A549 (cell line): ENCODE results near the gene NTRK3. TPM values are rescaled to one million over a fixed set of nuclear protein-coding genes. Genes with fewer than 3 reads are reported as not detected.

ENCODE experiments used
- ATAC-seq, 2 experiments: fragments of 200-7000 bp in 1 of 2; fragments of >200 bp in 1 of 2; cut with Nextera tagmentation in 1 of 2; cut with Tn5 transposase in 1 of 2; 3 replicates each; pipeline versions ENCODE4 v1.8.0 to v1.9.1; 2018 to 2020; ENCODE audit warnings: mild to moderate bottlenecking in 1 of 2, moderate library complexity in 1 of 2
- CTCF ChIA-PET: fragments of 300-600 bp; sonication (Branson Sonifier 250); formaldehyde crosslinking; extraction: SDS; loops from one replicate; lab custom pipeline; 2021; ENCODE audit warnings: antibody characterized with exemption, inconsistent platforms; lab: Yijun Ruan, JAX
- POLR2A ChIA-PET: fragments of 350-600 bp; formaldehyde crosslinking; extraction: SDS; loops from one replicate; lab custom pipeline; 2021; ENCODE audit warnings: antibody characterized with exemption, inconsistent platforms; lab: Yijun Ruan, JAX
- DNase-seq, 2 experiments: peaks; one replicate each; pipeline versions ENCODE4 v3.0.0 to v3.0.0-alpha.2; 2011 to 2016; ENCODE audit warnings: low read depth in 1 of 2, low spot score in 1 of 2
- FAIRE-seq: peaks from 2 replicates; lab custom pipeline; 2011; peaks lifted over from hg19 to GRCh38; lab: Jason Lieb, UNC
- H3K27ac ChIP-seq, 2 experiments: fragments of >200 bp; sonication (Bioruptor Twin); formaldehyde crosslinking; 3 replicates each; pipeline ENCODE4 v1.5.1; 2016 to 2017
- H3K4me1 ChIP-seq: fragments of >200 bp; sonication (Bioruptor Twin); formaldehyde crosslinking; 3 replicates; pipeline ENCODE4 v1.6.1; 2016
- H3K4me2 ChIP-seq: fragments of >200 bp; sonication (Bioruptor Twin); formaldehyde crosslinking; 3 replicates; pipeline ENCODE4 v1.6.1; 2016
- H3K4me3 ChIP-seq: fragments of >200 bp; sonication (Bioruptor Twin); formaldehyde crosslinking; 3 replicates; pipeline ENCODE4 v1.5.1; 2016
- H3K9me3 ChIP-seq: fragments of >200 bp; sonication (Bioruptor Twin); formaldehyde crosslinking; 3 replicates; pipeline ENCODE4 v1.6.1; 2016
- BHLHE40 ChIP-seq: IDR thresholded peaks from 2 replicates; pipeline ENCODE4 v1.6.1; 2012; ENCODE audit warnings: low read depth, low read length, inconsistent platforms
- EHF ChIP-seq: fragments of 250-450 bp; sonication (Bioruptor Pico); IDR thresholded peaks from 2 replicates; pipeline ENCODE4 v1.5.0; 2020; ENCODE audit warnings: mild to moderate bottlenecking
- FOSL2 ChIP-seq, 2 experiments: fragments of 450-650 bp in 1 of 2; fragments of >200 bp in 1 of 2; sonication (Bioruptor Twin) in 1 of 2; formaldehyde crosslinking; IDR thresholded peaks; 2 replicates each; pipeline versions ENCODE4 v1.5.0 to v1.6.1; 2016 to 2020; ENCODE audit warnings: mild to moderate bottlenecking in 1 of 2, moderate library complexity in 1 of 2
- HDAC2 ChIP-seq: fragments of 200-600 bp; sonication (generic); IDR thresholded peaks from 2 replicates; pipeline ENCODE4 v1.6.1; 2016
- KDM5A ChIP-seq: fragments of 200-600 bp; sonication (generic); IDR thresholded peaks from 2 replicates; pipeline ENCODE4 v1.6.1; 2016; ENCODE audit warnings: antibody characterized with exemption, mild to moderate bottlenecking
- MAZ ChIP-seq: fragments of 150-350 bp; IDR thresholded peaks from 2 replicates; pipeline ENCODE4 v1.6.1; 2014; ENCODE audit warnings: antibody characterized with exemption, low read depth, low read length, borderline replicate concordance
- NPAS2 ChIP-seq: fragments of 250-450 bp; sonication (Bioruptor Pico); IDR thresholded peaks from 2 replicates; pipeline ENCODE4 v1.8.0; 2022; ENCODE audit warnings: mild to moderate bottlenecking, moderate library complexity, borderline replicate concordance
- PHF8 ChIP-seq: fragments of 200-600 bp; sonication (generic); IDR thresholded peaks from 2 replicates; pipeline ENCODE4 v1.6.1; 2016; ENCODE audit warnings: low read depth, mild to moderate bottlenecking, antibody characterized with exemption, moderate library complexity, borderline replicate concordance
- RAD21 ChIP-seq, 2 experiments: fragments of >200 bp in 1 of 2; sonication (Bioruptor Twin) in 1 of 2; formaldehyde crosslinking in 1 of 2; IDR thresholded peaks in 1 of 2; conservative IDR thresholded peaks in 1 of 2; 2 replicates in 1 of 2; 3 replicates in 1 of 2; pipeline ENCODE4 v1.6.1; 2012 to 2018; ENCODE audit warnings: inconsistent platforms in 1 of 2
- RCOR1 ChIP-seq: fragments of 150-350 bp; IDR thresholded peaks from 2 replicates; pipeline ENCODE4 v1.6.1; 2014; ENCODE audit warnings: antibody characterized with exemption, low read length, low read depth
- RFX5 ChIP-seq: fragments of 450-650 bp; IDR thresholded peaks from 2 replicates; pipeline ENCODE4 v1.7.1; 2014; ENCODE audit warnings: antibody characterized with exemption, mild to moderate bottlenecking, moderate library complexity
- RNF2 ChIP-seq: fragments of 200-600 bp; sonication (generic); IDR thresholded peaks from 2 replicates; pipeline ENCODE4 v1.6.1; 2016; ENCODE audit warnings: low read depth, mild to moderate bottlenecking, antibody characterized with exemption, moderate library complexity, borderline replicate concordance
- SMC3 ChIP-seq: fragments of >200 bp; sonication (Bioruptor Twin); formaldehyde crosslinking; IDR thresholded peaks from 3 replicates; pipeline ENCODE4 v1.6.1; 2018; ENCODE audit warnings: inconsistent platforms
- SREBF2 ChIP-seq: fragments of 450-650 bp; IDR thresholded peaks from 2 replicates; pipeline ENCODE4 v1.6.1; 2014; ENCODE audit warnings: mild to moderate bottlenecking, moderate library complexity
- ZNF302 ChIP-seq: fragments of 250-450 bp; sonication (Bioruptor Pico); IDR thresholded peaks from 2 replicates; pipeline ENCODE4 v1.9.0; 2021; ENCODE audit warnings: inconsistent platforms, mild to moderate bottlenecking, moderate library complexity
- ZSCAN20 ChIP-seq: fragments of 250-450 bp; sonication (Bioruptor Pico); IDR thresholded peaks from 2 replicates; pipeline ENCODE4 v1.8.0; 2022; ENCODE audit warnings: mild to moderate bottlenecking, moderate library complexity
- WGBS: methylation state at CpG from one replicate; pipeline ENCODE4 v1.1.6; 2017; ENCODE audit errors: missing lambda C conversion rate; 5-methylcytosine and 5-hydroxymethylcytosine counted together
- polyA plus RNA-seq, 4 experiments: library from polyadenylated mRNA; depleted of rRNA in 3 of 4; stranded (reverse); fragments of >200 nt; fragmentation: RNase III in 1 of 4; extraction: RNeasy Plus Mini Kit Qiagen cat#74134 plus additional on column Dnase treatment in 1 of 4; gene quantifications; 2 replicates in 3 of 4; 3 replicates in 1 of 4; pipeline ENCODE4 v1.2.3, GENCODE V29; 2011 to 2017
- TF ChIP-seq, protein P1 (sequence below): IDR thresholded peaks from 2 replicates; pipeline ENCODE4 v1.6.1; 2012
- TF ChIP-seq, protein P2 (sequence below): fragments of 200-600 bp; sonication (generic); IDR thresholded peaks from 2 replicates; pipeline ENCODE4 v1.6.1; 2016; ENCODE audit warnings: antibody characterized with exemption, mild to moderate bottlenecking, moderate library complexity
- TF ChIP-seq, protein P3 (sequence below): fragments of 250-450 bp; sonication (Bioruptor Pico); IDR thresholded peaks from 2 replicates; pipeline ENCODE4 v1.5.0; 2020; ENCODE audit warnings: low read depth, mild to moderate bottlenecking, moderate library complexity
- TF ChIP-seq, protein P4 (sequence below): fragments of 150-350 bp; IDR thresholded peaks from 2 replicates; pipeline ENCODE4 v1.6.1; 2014; ENCODE audit warnings: low read depth, mild to moderate bottlenecking, low read length

Gene NTRK3
- polyA plus RNA-seq, 2 of the 4 experiments (the other 2 are of a cell fraction), result 55.0 to 55.2 TPM

DNA sequence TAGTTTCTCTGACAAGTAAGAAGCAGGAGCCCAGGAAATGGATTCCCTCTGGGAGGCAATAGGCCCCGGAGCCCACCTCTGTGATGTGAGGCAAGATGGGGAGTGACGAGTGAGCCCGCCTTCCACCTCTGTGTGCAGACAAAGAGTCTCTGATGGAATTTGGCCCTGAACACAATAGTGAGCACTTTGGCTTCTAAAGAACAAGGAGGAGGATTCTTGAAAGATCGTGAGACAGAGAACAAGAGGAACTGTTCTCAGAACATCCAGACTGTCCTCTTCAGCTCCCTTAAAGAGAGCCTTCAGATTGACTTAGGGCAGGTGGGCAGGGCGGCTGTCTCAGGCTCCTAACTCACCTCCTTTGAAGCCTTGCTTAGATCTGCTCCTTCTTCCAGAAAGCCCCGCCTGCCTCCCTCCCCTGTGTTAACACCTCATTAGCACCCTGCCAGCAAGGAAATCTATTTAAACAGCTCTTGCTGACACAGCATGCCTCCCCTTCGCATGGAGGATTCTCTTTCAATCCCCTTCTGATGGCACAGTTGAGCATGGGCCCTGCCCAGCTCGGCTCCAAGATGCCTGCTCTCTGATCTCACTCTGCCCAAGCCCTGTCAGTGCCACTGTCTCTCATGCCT, 430.3 kb downstream of the NTRK3 start:
- Histone ChIP-seq H3K9me3 (no peaks in the 10 kb centered on the region; the same call in 2 of the 3 replicates), H3K27ac (no peak overlapping the region), H3K4me1 (no peaks in the 10 kb centered on the region), H3K4me2 (no peak overlapping the region), H3K4me3 (no peak overlapping the region)
- 42% methylated on average over 8 of the region's 8 CpGs for WGBS
- DNase-seq, result no peak
- TF ChIP-seq KDM5A (no peak), RAD21 (conservative IDR thresholded peaks at IDR 0.05 in 1 of 2, IDR thresholded peaks at IDR 0.05 in 1 of 2) (no peak), SMC3 (no peak), ZSCAN20 (no peak), RNF2 (no peak), ZNF302 (no peak), FOSL2 (IDR thresholded peaks at IDR 0.05) (no peak), FOSL2 (CRISPR knock-in tag; IDR thresholded peaks at IDR 0.05) (no peak), SREBF2 (no peak), NPAS2 (CRISPR knock-in tag) (no peak), MAZ (no peak), RFX5 (no peak), BHLHE40 (no peak)
- TF ChIP-seq, protein P1, sequence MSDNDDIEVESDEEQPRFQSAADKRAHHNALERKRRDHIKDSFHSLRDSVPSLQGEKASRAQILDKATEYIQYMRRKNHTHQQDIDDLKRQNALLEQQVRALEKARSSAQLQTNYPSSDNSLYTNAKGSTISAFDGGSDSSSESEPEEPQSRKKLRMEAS, result no peak
- TF ChIP-seq, protein P2, sequence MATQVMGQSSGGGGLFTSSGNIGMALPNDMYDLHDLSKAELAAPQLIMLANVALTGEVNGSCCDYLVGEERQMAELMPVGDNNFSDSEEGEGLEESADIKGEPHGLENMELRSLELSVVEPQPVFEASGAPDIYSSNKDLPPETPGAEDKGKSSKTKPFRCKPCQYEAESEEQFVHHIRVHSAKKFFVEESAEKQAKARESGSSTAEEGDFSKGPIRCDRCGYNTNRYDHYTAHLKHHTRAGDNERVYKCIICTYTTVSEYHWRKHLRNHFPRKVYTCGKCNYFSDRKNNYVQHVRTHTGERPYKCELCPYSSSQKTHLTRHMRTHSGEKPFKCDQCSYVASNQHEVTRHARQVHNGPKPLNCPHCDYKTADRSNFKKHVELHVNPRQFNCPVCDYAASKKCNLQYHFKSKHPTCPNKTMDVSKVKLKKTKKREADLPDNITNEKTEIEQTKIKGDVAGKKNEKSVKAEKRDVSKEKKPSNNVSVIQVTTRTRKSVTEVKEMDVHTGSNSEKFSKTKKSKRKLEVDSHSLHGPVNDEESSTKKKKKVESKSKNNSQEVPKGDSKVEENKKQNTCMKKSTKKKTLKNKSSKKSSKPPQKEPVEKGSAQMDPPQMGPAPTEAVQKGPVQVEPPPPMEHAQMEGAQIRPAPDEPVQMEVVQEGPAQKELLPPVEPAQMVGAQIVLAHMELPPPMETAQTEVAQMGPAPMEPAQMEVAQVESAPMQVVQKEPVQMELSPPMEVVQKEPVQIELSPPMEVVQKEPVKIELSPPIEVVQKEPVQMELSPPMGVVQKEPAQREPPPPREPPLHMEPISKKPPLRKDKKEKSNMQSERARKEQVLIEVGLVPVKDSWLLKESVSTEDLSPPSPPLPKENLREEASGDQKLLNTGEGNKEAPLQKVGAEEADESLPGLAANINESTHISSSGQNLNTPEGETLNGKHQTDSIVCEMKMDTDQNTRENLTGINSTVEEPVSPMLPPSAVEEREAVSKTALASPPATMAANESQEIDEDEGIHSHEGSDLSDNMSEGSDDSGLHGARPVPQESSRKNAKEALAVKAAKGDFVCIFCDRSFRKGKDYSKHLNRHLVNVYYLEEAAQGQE, result no peak
- TF ChIP-seq, protein P3, sequence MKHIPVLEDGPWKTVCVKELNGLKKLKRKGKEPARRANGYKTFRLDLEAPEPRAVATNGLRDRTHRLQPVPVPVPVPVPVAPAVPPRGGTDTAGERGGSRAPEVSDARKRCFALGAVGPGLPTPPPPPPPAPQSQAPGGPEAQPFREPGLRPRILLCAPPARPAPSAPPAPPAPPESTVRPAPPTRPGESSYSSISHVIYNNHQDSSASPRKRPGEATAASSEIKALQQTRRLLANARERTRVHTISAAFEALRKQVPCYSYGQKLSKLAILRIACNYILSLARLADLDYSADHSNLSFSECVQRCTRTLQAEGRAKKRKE (CRISPR knock-in tag), result no peak
- no peak for FAIRE-seq
- POLR2A ChIA-PET, result no interaction called here
- CTCF ChIA-PET, result no interaction called here
- no peak for ATAC-seq

DNA sequence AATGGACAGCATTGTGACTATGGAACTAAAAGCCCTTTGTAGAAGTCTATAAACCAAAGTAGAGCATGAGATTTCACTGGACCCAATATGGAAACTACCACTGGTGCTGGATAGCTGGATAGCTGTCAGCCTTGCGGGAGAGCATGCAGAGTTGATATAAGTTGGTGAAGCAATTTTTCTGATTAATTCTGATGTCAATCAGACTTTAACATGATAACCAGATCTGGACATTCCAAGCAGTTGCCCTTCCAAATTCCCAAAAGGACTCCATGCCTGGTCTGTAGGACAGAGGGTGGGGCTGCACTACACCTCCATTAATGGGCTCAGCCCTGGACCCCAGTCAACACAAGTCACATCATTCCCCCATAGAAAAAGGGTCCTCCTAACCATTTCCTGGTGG, 437.8 kb downstream of the NTRK3 start:
- Histone ChIP-seq H3K4me2 (no peak overlapping the region), H3K9me3 (no peaks in the 10 kb centered on the region), H3K27ac (no peak overlapping the region; a peak in 1 of 6 replicates), H3K4me1 (peaks cover 15% of the 10 kb centered on the region), H3K4me3 (no peak overlapping the region)
- ChIA-PET CTCF (interaction anchor here (1.4 kb wide), 1 partner anchor 9 kb away, joined by 4 read pairs; no protein-coding TSS in a partner anchor), POLR2A (no interaction called here)
- no peak for TF ChIP-seq RCOR1
- TF ChIP-seq, protein P3 (CRISPR knock-in tag), result no peak
- TF ChIP-seq, protein P1, result no peak
- no peak for TF ChIP-seq EHF (CRISPR knock-in tag)
- no peak for TF ChIP-seq PHF8
- no peak for TF ChIP-seq HDAC2
- no peak for TF ChIP-seq RNF2
- TF ChIP-seq, protein P4, sequence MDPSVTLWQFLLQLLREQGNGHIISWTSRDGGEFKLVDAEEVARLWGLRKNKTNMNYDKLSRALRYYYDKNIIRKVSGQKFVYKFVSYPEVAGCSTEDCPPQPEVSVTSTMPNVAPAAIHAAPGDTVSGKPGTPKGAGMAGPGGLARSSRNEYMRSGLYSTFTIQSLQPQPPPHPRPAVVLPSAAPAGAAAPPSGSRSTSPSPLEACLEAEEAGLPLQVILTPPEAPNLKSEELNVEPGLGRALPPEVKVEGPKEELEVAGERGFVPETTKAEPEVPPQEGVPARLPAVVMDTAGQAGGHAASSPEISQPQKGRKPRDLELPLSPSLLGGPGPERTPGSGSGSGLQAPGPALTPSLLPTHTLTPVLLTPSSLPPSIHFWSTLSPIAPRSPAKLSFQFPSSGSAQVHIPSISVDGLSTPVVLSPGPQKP, result no peak
- no peak for TF ChIP-seq ZNF302
- no peak for ATAC-seq
- no peak for FAIRE-seq
- no peak for DNase-seq
- 86% methylated on average over 1 of the region's 1 CpG for WGBS
